ENCODE measurements around the gene GEMIN4. TPM values are rescaled to one million over a fixed set of nuclear protein-coding genes. Genes with fewer than 3 reads are reported as not detected.
"Not testable (repeated sequence)": the region's sequence is repeated elsewhere in the genome, so short reads cannot be mapped to it uniquely, and the experiment has no call there.

Gene GEMIN4
- total RNA-seq, 1 donor from 2014 or later = 26.7 TPM

DNA sequence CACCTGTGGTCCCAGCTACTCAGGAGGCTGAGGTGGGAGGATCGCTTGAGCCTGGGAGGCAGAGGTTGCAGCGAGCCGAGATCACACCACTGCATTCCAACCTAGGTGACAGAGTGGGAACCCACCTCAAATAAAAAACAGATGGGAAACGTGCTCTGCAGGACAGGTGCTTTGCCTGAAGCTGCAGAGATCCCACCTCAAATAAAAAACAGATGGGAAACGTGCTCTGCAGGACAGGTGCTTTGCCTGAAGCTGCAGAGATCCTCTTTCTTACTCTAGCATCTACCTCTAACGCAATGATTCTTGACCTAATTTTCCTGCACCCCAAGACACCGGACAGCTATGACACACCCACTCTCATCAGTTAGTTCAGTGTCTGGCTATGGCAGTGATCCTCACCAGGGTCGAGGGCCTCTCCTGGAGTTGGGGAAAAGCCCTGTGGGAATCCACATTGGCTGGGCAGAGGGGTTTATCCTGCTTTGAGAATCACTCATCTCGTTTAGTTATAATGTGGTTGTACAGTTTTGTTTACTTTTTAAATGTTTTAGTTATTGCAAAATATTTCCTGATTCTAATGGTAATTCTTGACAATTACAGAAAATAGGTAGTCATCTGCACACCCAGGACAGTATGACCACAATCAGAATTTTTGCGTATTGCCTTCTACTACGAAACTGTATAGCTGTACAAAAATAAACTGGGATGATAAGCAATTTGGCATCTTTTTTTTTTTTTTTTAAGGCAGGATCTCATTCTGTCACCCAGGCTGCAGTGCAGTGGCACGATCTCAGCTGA, 48.8 kb downstream of the GEMIN4 start:
- no peak for DNase-seq (ENCODE audit: low spot score)

DNA sequence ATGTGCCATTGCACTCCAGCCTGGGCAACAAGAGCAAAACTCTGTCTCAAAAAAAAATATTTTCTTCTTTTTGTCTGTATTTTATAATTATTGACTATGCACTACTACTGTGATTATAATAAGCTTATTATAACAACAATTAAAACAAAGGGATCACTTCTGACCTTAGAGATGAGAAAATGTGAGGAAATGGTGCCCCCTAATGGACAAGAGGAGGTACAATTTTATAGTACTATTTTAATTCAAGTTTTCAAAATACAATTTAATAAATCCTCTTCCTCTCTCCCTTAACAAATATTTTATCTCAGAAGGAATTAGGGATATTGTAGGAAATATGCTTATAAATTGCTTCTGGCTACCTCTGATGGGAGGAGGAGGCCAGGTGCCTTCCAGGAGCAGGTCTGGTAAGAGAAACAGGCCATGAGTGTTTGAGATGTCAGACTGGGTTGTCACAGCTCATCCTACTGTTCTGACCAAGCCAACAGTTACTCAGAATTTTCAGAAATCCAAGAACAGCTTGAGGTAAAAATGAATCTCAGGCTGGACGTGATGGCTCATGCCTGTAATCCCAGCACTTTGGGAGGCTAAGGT, 51.5 kb downstream of the GEMIN4 start:
- no peak for DNase-seq (ENCODE audit: low spot score)

DNA sequence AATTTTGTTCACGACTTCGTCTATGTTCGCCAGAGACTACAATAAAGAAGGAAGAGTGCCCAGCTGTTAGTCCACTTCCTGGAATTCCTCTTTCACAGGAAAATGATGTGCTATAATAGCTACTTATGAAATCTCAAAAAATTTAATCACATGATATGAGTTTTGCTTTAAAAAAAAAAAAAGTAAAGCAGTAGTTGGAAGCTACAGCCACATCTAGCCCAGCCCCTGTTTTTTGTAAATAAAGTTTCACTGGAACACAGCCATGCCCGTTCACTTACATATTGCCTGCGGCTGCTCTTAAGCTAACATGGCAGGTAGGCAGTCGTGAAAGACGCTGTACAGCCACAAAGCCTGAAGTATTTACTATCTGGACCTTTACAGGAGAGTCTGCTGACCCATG, 52.7 kb downstream of the GEMIN4 start:
- DNase-seq (ENCODE audit: low spot score) = no peak

DNA sequence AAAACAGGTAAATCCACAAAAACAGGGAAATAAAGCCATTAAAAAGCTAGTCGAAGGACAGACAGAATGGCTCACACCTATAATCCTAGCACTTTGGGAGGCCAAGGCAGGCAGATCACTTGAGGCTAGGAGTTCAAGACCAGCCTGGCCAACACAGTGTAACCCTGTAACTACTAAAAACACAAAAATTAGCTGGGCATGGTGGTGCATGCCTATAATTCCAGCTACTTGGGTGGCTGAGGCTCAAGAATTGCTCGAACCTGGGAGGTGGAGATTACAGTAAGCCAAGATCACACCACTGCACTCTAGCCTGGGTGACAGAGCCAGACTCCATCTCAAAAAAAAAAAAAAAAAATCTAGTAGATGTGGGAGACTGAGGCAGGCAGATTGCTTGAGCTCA, 54.0 kb downstream of the GEMIN4 start:
- DNase-seq (ENCODE audit: low spot score) = not testable (repeated sequence)

DNA sequence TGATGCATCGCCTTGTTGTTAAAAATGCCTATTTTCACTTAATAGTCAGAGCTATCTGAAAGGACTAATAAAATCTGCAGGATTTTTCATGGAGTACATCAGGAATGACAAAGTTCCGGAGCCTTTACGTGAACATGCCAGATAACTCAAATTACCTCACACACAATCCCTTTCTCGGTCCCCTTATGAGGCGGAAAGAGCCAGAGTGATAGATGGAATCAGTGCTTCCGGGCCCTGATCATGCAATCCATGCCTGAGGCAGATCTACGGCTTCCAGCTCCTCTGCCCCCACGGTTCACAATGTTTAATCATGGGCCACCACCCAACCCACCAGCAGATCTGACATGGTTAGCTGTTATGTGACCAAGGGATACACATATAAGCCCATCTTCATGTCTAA, 54.4 kb downstream of the GEMIN4 start:
- DNase-seq (ENCODE audit: low spot score) = no peak

DNA sequence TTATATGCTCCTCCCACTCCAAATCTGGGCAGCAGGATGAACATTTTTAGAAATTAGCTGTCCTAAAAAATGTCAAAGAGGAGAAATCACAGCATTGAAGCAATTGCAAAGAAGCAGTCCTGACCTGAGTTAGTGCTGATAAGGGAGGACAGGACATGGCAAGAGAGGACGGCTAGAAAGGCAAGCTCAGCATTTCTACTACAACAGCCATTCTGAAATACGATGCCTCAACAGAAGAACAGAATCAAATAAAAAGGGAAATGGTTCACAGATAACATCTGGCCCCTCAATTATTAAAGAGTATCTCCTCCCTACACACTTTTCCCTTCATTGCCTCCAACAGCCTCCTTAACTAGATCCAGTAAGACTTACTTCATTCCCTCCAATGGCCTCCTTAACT, 55.7 kb downstream of the GEMIN4 start:
- no peak for DNase-seq (ENCODE audit: low spot score)

Other genes with a start within 250 kb of the GEMIN4 start
- 126 TPM for gene VPS53, start 37.4 kb downstream of the GEMIN4 start, total RNA-seq
- gene TLCD3A, start 19.7 kb downstream of the GEMIN4 start, total RNA-seq = 38.3 TPM
- gene GLOD4, start 30.0 kb upstream of the GEMIN4 start, total RNA-seq = 72.4 TPM
- gene MRM3, start 30.1 kb upstream of the GEMIN4 start, total RNA-seq = 10.7 TPM
- 78.3 TPM for gene NXN, start 227.5 kb upstream of the GEMIN4 start, total RNA-seq
- gene TIMM22, start 244.9 kb upstream of the GEMIN4 start, total RNA-seq = 10.3 TPM